Fibroblast of skin of abdomen (primary cell): Measurements from ENCODE around the gene IRX2.

Source experiments
- DNase-seq: peaks from one replicate; pipeline ENCODE4 v3.0.0-alpha.2; 2013

IRX2 gene

DNA sequence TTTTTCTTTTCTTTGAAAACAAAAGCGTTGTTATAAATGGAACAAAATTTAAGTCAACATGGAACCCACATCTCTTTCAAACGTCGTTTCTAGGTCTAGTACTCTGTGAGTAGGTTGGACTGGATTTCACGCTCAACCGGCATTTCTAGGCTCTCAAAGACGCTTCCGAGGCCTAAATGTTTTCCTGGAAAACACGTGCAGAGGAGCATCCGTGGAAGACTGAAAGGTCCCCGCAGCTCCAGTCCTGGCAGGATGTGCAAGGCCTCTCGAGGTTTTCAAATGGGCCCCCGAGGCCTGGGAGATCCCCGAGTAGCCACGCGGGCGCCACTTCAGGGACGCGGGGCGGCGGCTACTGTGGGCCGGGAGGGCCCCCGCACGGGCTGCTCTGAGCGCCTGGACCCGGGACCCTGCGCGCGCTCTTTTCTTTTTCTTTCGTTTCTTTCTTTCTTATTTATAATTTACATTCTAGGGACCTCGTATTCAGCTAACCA, 4.2 kb upstream of the IRX2 start:
- DNase-seq: peak; percentile 33

DNA sequence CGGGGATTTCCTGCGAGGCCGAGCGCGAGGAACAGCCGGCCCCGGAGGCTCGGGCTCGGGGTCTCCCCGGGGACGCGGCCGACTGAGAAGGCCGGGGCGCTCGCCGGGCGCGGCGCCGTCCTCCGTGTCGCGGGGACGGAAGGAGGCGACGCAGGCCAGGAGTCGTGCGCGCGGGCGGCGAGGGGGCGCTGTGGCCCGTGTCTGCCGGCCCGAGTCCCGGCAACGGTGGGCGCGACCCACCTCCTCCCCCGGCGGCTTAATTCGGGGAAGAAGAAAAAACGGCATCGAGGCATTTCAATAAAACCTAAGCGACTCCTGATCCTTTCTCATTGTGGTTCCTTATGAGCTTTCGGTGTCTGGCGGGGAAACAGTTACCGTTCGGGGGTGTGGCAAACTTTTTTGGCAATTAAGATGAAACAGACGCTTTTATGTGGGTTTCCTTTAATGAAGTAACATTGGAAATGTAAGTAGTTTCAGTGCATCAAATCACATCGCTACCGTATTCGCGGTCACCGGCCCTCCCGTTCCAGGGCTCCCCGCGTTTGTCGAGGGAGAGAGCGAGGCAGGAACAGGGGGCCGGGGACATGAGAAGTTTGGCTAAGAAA, 3.7 kb upstream of the IRX2 start:
- peak; percentile 41 for DNase-seq

DNA sequence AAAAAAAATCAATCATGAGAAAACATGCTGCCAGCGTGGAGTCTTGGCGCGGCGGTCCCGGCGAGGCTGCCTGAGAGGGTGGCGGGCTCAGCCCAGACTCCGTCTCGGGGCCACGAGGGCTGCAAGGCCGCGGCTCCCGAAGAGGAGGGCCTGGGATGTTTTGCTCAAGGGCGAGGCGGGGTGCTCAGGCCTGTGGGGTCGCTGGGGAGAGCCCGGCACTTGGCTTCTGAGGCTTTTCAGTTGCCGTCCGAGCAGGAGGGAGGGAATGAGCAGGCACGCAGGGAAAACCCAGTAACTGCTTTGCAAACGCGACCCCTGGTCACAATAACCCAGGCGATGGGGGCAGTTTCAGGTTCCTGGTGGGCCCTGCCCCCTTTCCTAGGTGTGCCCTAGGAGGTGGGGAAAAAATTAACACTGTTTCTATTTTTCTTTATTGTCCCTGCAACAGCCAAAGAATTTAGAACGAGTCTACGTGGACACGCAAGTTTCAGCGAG, 3.2 kb upstream of the IRX2 start:
- peak; percentile 28 for DNase-seq

DNA sequence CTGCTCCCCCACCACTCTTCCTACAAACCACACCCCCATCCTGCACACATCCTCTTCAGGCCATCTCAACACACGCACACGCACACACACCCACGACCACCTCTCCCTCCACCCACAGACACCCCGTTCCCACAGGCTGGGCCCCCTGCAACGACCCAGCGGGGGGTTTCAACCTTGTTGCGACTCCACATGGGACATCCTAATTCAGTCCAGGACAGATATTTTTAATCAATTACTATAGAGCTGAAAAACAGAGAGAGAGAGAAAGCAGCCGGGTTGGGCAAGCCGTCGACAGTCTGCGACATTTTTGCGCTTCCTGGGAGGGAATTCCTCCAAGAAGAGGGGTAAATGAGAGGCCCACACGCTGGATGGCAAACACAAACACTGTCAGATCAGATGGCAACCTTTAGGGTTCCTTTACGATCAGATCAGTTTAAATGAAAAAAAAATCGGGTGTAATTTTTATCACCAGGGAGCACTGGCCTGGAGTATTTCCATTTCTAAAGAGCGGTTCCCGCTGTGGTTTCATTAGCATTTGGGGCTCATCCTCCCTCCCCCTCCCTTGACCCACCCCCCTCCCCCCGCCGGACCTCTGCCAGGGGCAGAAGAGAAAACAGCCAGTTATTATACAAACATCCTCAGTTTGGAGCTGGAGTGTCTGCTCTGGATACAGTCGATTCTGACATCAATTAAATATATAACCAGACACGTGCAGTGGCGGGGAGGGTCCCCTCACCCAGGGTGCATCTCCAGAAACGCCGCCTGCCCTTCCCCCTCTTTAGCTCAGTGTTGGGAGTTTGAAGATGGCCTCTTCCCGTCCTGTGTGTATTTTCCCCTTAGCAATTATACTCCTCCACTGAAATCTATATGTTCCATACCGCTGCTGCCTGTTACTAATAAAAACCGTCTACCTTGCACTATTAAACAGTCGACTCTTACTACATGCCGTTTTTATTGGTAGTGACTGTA, 2.3 kb upstream of the IRX2 start:
- peak; percentile 51 for DNase-seq

DNA sequence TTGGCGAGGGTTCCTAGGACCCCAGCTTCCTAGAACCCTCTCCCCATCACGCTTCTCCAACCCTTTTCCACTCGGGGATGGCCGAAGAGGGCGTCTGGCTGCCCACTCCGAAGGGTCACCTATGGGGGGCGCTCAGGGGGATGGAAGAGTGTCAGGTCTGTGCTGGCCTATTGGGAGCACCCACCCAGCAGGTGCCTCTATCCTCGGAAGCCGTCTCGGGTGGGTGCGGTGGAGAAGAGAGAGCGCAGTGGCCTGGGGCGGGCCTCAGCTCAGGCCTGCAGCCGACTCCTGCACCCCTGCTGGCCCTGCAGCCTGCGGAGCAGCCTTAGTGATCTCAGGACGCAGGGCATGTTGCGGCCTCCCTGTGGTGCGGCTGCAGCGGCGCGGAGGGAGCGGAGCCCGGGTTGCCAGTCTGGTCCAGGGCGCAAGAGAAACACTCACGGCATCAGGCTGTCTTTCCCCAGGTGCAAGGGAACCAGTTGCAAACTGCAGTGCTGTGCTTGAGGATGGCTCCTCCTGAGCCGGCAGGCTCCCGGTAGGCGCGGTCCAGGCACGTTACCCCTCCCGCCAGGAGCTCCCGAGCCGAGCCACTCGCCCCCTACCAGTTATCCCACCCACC, 1.5 kb upstream of the IRX2 start:
- DNase-seq: peak; percentile 27

DNA sequence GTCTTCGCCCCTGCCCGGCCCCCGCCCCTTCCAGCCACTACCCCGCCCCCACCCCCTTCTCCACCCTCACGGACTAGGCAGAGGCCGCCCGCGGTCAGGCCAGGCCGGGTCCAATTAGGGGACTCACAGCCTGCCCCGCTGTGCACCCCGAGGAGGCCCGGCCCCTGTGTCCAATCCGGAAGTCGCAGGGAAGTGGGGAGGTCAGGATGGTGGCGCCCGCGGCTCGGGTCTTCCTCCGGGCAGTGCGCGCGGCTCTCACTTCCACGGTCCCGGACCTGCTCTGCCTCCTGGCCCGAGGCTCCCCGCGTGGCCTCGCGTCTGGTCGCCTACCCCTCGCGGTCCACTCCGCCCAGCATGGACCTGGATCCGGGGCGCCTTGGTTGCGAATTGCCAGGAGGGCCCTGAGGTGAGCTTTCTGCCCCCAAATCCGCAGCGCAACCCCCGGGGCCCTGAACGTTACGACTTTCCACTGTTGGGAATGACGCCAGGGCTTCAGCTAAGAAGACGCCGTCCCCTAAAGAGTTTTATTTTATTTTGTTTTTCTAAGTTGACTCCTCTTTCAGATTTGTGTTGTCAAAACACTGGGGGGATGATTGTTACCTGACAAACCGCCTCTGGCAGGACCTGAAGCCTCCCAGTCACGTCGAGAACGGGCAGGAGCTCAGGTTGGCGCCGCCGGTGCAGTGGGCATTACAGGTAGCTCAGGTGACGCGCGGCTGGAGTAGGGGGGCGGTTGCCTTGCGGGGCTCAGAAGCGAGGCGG, 763 bp upstream of the IRX2 start:
- DNase-seq: peak; percentile 36

DNA sequence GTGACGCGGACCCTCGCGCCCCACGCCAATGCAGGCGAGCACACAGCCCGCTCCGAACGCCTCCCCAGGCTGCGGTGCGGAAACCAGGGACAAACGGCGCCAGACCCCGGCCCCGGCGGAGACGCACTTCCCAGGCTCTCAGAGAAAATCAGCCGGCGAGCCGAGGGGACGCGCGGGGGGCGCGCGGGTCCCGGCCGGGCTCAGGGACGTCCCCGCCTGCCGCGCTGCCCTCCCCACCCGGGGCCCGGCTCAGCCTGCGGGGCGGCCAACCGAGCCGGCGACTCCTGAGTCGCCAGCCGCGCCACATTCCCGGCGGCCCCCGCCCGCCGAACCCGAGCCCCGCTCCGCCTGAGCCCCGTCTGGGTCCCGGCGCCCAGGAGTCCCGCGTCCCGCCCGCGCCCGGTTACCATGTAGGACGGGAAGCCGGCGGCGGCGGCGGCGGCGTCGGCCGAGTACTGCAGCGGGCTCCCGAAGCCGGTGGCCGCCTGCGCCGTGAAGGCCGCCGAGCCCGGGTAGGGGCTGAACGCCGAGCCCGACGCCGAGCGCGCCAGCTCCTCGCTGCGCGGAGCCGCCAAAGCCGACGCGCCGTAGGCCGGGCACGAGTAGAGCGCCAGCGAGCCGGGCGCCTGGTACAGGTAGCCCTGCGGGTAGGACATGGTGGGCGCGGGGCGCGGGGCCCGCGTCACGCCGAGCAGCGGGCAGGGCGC, 566 bp downstream of the IRX2 start:
- DNase-seq: peak; percentile 23

DNA sequence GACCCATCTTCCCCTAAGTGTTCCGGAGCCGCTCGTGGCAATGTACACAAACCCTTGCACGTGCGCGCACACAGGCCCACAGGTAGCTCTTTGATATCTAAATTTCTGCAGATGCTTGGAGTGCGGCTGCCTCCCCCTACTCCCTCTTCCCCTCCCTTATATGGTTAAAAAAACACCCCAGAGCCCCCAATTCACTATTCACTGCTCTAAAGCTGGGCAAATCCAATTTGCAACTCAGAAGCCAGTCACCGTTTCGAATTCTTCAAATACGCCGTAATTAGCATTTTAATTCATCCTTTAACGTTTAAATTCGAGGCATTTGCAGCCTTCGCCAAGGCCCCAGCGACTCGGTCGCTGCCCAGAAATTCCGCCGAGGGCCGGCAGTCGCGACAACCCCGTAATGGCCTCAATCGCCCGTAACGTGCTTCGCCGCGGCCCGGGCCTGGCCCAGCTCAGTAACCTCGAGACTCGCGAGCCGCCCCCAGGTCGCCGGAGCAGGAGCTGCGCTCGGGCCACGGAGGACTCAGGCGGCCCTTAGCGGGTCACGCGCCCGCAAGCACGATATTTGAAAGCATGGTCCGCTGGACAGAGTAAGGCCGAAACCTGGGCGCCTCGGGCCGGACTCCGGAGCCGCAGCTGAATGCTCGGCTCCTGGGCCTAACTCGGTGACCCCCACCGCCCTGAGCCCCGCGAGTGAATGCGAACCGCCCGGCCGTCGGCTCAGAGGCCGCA, 1.3 kb downstream of the IRX2 start:
- DNase-seq: peak; percentile 36

DNA sequence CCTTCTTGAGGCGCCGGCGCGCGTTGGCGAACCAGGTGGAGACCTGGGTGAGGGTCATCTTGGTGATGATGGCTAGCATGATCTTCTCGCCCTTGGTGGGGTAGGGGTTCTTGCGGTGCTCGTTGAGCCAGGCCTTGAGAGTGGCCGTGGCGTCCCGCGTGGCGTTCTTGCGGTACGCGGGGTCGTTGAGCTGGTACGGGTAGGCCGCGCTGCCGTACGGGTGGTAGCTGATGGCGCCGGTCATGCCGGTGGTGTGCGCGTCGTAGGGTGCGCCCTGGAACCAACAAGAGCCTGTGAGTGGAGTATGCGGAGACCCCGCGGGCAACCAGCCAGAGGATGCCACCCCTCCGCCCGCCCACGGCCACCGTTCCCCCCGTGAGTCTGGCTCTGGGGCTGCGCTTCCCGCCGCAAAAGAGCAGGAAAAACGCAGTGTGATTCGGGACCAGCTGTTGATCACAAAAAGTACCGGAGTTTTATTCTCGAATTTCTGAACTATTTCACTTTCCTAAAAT, 1.9 kb downstream of the IRX2 start:
- peak; percentile 47 for DNase-seq

DNA sequence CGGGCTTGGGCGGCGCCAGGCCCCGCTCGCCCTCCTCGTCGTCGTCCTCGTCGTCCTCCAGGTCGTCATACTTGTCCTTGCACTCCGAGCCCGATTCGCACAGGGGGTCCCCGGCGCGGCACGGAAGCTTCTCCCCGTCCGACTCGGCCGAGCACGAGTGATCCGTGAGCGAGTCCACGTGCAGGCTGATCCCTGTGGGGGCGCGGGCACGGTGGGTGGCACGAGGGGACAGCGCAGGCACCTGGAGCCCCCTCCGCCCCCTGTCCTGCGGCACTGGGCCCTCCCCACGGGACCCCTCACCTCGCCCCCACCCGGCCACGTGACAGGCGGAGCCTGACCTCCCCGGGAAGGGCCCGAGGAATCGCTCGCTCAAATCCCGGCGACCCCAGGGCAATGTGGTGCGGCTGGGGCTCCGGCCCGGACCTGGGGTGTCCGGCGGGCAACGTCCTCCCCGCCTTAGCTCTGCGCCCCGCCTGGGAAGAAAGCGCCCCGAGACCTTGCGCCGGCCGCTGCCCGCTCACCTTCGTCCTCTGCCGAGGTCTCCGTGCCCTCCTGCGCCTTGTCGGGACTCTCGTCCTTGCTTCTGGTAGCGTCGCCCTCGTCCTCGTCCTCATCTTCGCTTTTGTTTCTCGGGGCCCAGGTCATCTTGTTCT, 2.5 kb downstream of the IRX2 start:
- DNase-seq: peak; percentile 36

DNA sequence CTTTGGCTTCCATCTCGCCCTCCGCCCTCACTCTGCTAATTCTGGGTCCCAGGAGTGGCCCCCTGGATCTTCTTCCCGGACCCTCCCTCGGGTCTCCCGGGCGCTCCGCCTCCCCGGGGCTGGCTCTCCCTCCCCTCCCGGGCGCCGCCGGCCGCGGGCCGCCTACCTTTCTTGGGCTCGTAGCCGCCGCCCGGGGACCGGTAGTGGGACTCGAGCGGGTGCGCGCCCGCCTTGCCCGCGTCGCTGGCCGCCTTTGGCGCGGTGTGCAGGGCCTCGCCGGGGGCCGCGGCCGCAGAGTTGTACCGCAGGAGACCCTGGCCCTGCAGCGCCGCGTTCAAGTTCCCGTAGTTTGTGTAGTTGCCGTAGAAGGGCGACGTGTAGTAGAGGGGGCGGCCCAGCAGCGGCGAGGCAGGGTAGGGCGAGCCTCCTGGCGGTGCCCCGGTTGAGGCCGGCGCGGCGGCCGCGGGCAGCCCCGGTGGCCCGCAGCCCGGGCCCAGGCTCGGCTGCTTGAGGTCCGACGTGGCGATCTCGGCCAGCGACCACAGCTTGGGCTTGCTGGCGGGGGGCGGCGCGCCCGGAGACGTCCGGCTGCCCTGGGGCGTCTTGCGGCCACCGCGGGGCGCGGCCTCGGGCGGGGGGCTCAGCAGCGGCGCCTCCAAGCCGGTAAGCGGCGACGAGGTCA, 3.2 kb downstream of the IRX2 start:
- peak; percentile 11 for DNase-seq

DNA sequence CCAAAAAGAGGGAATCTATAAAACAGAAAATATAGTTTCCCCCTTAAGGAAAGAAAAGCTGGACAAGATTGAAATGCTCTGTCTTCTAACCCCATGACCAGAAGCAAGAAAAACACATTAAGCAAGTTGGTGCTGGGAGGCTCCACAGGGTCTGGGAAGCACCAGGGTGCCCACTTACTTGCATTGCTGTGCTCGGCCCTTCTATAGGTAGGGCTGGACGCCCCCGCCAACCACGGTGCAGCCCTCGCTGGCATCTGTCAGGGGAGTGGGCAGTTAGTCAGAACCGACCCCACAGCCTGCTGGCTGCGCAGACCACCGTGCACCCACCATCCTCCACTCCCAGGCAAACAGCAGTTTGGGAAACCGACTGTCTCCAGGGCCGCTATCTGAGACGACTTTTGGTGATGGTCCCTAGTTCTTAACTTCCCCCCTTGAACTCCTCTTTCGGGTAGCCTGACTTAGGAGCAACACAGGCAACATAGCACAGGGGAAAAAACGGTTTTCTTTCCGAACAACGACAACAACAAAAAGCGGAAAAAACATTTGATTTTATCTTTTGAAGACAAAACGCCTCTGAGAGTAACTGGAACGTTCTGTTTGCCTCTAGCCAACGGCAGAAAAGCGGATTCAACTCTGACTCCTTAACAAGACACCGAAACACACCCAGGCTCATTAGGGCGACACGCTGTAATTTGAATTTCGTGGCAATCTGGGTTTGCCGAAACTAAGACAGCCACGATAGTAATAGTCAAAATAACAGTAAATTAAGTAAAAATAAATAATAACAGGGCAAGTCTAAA, 3.9 kb downstream of the IRX2 start:
- DNase-seq: peak; percentile 37

DNA sequence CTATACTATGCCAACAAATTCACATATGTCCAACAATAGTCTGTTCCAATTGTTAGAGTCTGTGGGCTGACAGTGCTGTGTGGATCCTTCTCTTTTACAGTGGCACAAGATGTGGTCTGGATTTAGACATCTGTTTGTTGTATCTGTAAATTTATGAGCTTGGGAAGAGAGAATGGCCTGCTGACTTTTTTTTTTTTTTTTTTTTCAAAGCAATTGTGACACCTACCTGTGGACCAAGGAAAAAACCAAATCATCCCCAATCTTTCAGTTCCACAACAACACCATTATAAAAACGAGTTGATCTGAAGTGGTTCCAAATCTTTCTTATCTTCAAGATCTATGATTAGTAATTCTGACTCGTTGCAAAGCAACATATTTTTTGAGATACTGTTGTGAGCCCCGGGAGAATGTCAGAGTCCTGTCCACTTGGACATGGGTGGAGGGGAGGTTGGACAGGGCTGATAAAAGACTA, 4.9 kb downstream of the IRX2 start:
- DNase-seq: peak; percentile 75

DNA sequence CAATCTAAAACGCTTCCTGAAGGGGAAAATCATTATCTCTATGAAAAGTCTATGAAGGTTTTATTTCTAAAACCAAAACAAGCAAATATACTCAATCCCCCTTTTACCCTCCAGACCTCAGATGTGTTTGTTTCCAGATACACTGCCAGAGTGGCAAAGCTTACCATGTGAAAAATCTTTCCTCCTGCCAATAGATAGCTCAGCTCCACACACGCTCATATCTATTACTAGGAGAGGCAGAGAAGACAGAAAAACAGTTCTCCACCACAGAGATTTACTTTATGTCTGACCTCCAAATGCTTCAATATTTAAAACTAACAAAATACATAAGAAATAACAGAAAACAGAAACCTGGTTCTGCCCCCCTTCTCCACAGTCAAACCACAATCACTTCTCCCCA, 7.0 kb downstream of the IRX2 start:
- DNase-seq: peak; percentile 29

DNA sequence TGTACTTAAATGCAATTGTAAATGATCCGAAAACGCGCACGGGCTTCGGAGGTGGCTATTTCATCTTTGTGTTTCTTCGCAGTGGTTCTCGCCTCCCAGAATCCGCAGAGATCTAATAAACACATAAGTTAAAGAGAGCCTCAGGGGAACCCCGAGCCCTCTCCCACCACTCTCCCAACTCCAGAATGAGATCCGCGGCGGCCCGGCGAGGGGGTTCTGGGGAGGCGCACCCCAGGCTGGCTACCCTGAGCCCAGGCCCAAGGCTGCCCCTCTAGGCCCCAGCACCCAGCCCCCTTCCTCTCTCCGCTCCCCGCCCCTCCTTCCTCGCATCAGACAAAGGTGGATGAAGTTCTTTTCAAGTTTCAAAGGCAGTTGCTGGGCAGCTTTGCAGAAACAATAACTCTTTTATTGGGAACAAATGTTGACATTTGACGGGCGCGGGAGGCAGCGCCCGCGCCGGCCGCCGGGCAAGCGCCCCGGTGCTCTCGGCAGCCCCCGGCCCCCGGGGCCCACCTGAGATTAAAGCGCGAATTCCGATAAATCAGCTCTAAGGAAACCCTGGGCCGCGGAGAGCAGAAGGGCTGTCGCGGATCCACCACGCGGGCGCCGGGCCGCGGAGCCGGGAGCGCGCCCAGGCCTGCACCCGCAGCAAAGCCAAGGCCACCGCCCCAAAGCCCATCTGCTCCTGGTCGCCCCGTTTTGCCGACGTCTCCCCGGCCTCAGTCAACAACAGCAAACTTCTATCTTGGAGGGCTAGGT, 8.4 kb downstream of the IRX2 start:
- DNase-seq: peak; percentile 29

DNA sequence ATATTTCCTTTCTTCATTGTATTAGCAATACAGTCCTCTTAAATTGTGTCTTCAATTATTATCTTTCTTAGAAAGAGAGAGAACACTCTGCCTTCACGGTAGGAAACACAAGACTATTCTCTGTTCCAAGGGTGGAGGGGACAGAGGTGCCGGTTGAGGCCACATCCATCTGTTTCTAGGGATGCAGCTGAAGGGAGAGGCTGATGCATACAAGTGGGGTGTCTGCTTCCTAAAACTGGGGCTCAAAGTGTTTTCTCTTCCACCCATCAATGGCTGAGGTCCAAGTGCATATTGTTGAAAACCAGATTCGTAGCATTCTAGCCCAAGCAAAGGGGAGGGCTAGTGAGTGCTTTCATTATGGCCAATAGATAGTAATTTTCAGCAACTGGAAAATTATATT, 9.5 kb downstream of the IRX2 start:
- DNase-seq: peak; percentile 22

DNA sequence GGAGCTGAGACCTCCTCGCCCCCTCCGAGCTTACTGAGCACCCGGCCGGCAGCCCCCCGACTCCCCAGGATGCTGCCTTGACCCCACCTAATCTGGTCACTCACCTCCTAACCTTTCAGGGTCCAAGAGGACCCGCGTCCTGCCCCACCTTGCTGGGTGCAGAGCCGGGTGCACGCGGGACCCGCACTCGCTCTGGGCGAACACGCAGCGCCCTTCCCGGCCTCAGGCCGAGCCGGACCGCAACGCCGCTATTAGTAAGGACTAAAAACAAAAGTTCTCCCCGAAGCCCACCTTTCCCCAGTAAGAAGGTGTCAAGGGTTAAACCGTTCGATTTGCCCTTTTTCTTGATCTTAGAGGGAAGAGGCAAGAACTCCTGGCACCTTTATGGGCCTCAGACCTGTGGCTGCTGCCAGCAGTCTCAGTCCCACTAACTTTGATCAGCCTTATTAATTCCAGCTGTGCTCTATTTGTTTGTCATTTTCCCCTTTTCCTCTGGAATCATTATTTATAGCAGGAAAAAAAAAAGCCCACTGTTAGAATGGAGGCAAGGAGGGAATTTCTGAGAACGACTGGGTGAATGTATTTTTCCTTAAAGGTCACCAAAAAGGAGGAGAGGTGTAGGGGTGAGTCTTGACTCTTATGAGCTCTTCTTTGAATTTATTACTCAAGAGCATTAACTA, 10.5 kb downstream of the IRX2 start:
- DNase-seq: peak; percentile 56
